Glomerular endothelial cell (primary cell): ENCODE data around the gene CDK6. TPM values are rescaled to one million over a fixed set of nuclear protein-coding genes. Genes with fewer than 3 reads are reported as not detected.

ENCODE experiments used
- DNase-seq: peaks from one replicate; pipeline ENCODE4 v3.0.0-alpha.2; 2011; ENCODE audit warnings: low read depth, low spot score; ENCODE audit errors: extremely low read depth
- total RNA-seq: library from RNA; depleted of rRNA; stranded (reverse); fragments of >200 nt; gene quantifications from 2 replicates; pipeline ENCODE4 v1.2.3, GENCODE V29; 2015

CDK6 gene
- total RNA-seq, 1 donor from 2014 or later: 108 TPM

DNA sequence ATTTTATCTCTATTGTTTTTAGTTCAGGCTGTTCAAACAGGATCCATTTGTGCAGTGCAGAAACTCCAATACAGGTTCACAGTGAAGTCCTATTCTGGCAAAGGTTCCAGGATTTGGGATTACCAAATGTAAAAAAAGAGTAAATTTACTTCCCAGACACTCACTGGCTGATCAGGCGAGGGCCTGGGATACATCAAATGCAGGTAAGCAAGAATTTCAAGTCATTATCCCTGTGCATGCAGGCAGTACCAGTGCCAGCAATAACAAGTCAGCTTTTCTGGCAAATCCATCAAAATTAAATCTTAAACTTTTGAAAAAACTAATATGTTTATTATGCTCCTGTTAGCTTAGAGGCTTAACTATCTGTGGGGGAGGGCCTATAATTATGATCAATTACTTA is 6.3 kb downstream of the CDK6 start:
- DNase-seq: no peak

DNA sequence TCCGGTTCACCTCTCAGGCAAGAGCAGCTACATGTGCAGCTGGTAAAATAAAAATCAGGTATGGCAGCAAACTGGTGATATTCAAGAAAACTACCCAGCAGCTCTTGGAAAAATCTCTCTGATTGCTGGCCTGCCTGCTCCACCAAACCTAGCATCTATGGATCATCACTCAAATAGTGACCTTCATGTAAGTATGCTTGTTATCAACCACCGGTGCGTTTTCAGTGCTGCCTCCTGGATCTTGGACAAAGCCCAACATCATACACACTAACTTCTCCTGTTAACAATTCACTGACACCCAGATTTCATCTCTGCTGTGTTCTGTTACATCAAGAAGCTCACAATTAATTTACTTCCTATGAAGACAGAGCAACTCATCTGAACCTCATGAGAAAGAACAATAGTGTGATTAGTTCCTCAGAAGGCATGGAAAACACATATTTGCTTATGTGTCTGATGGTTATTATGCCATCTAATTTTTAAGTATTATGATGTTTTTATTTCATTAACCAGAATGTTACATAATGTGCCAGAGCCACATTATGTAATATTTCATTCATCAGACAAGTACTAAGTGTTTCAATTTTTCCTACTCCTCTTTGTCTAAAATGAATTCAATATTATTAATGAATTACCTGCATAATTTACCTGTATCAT is 8.8 kb downstream of the CDK6 start:
- no peak for DNase-seq

DNA sequence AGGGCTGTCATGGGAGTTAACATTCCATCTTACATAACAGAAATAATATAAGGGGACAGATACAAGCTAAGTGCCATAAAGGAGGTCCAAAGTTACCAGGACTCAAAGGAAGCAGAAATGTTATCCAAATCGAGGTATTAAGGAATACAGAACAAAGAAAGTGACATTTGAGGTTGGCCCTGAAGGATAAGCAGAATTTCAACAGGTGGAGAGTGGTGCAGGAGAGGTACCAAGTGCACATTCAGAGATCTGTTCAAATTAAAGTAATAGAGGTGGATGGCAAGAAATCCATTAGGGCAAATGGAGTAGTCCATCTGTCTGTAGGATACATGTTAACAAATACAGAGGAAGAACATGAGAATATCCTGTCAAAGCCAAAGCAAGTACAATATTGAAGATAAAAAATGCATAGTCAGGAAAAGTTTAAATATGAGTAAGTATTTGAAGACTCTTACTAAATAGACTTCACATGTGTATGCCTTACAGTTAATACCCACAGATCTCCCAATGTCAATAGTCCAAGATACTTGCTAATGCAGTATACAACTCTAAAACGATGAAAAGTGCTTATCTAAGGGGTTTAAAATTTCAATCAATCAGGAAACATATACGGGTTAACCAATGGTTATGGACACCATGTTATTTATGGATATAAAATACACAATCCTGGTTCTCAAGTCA is 10.0 kb downstream of the CDK6 start:
- no peak for DNase-seq

DNA sequence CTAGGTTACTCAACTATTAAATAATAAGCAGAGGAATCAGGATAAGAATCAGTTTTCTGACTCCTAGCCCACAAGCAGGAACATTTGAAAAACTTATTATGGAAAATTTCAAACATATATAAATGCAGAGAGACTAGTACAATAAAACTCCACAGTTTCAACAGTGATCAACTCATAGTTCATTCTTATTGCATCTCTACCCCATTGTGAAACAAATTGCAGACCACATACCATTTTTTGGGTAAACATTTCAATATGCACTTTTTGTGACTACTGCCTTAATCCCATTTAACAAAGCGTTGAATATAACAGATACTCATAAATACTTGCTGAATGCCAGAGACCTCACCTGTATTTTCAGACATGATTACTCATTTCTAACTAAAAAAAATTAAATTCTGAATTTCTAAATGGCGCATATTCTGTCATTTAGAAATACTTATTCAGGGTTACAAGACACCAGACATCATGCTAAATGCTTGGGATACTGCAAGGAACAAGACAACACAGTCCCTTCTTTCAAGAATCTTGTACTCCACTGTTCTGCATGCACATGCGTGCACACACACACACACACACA is 11.4 kb downstream of the CDK6 start:
- DNase-seq: no peak

DNA sequence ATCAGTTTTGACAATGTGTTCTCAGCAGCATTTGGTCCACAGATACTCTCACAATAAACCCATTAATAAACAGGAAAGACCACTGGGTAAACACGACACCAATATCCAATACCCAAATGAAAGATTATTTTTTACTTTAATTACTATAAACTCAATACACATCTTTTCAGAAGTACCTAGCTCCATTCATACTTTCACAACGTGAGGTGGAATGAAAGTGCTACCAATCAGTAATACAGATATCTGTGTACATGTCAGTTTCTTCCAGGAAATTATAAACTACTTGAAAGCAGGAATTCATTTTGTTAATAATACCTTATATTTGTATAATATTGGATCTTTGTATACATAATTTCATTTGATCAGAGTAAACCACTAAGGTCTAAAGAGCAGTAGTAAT is 11.9 kb downstream of the CDK6 start:
- no peak for DNase-seq

DNA sequence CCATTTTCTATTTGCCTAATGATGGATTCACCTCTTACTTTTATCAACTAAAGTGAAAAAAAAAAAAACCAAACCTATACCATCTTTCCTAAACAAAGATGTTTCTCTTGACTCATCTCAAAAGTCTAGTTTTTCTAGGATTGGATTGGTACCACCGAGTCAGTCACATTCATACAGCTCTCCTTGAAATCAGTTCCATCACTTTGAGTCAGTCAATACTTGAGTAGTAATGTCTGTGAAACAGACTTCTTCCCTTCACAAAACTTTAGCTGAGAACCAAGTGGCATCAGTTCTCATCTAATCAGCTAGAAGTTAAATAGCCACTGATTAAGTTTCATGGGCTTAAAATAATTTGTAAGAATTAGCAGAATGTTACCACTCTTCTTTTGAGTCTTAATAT is 13.3 kb downstream of the CDK6 start:
- no peak for DNase-seq

DNA sequence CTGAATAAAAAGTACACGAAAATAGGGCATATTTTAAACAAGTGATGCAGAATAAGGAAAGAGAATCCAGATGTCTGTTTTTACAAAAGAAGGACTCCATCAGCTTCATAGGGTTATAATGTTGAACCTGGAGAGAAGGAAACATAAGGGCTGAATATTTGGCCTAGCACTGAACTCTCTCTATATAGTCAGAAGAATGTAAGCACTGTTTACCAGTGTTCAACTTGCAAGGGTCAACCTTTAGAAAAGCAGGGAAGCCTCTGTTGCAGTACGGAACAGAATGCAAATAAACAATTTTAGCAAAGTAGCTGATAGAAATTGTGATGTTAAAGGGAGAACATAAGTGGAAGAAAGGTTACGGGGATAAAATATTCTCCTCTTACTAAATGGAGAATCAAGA is 16.2 kb downstream of the CDK6 start:
- no peak for DNase-seq

DNA sequence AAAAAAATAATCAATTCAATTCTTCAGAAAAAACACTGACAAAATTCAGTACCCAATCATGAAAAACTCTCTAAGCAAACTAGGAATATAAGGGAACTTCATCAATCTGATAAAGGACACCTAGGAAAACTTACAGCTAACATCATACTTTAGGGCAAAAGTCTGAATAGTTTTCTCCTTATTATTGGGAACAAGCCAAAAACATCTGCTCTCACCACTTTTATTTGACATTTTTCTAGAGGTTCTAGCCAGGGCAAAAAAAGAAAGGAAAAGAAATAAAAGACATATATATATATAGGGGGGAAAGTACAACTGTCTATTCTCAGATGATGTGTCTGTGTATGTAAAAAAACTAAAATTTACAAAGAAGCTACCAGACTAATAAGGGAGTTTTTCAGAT is 19.0 kb downstream of the CDK6 start:
- no peak for DNase-seq

DNA sequence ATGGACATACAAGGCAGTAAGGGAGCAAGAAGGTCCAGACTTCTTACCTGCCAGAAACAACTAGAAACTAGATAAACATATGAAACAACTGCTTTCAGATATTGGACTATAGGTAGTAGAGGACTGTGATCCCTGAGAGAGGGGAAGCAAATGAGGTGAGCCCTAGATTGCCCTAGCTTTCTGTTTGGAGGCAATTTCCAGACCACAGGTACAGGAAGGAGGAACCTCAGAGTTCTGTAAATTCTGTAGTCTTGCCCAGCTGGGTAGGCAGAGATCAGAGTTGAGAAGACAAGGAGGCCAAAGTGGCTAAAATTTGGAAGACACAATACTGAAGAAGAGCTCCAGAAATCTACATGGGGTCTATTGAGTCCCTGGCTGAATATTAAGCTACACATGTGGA is 21.0 kb downstream of the CDK6 start:
- DNase-seq: no peak

DNA sequence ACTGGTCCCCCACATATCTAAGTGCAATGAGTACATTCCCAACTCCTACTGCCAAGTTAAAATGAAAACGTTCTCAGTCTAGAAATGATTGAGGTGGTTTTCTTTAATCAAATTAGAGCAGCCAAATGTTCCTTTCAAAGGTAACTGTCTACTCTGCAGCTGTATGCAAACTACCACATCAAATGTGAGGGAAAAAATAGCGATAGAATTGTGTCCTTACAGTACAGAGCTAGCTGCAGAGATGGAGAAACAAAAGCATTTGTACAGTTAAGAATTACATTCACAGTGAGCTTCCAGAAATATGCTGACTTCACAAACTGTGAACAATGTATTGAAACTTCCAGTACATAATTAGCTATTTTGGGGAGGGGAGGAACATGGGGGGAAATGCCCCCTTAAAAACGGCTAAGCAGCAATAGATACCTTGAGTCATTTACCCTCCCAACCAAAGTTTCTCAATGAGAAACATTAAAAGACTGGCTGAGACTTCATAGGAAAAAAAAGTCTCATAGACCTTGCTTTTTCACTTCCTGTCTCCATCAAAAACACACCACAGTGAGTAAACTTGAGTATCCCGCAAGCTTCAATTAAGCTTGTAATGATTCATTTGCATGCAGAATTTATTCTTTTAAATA is 22.9 kb downstream of the CDK6 start:
- no peak for DNase-seq

DNA sequence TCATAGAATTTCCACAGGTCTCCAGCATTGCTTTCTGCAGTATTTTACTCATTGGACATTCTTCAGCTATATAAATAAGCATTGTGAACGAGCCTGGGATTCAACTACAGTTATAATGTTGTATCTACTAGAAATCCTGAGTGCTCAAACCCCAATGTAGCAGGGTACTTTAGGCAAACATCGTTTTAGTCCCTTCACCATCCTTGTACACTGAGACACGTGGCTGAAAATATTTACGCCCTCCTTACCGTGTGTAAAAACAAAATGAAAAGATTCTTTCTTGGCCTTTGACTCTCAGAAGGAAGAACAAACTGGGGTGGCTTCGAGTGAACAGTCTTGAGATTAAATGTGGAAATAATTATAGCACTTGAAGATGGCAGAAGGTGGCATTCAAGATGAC is 25.2 kb downstream of the CDK6 start:
- no peak for DNase-seq

DNA sequence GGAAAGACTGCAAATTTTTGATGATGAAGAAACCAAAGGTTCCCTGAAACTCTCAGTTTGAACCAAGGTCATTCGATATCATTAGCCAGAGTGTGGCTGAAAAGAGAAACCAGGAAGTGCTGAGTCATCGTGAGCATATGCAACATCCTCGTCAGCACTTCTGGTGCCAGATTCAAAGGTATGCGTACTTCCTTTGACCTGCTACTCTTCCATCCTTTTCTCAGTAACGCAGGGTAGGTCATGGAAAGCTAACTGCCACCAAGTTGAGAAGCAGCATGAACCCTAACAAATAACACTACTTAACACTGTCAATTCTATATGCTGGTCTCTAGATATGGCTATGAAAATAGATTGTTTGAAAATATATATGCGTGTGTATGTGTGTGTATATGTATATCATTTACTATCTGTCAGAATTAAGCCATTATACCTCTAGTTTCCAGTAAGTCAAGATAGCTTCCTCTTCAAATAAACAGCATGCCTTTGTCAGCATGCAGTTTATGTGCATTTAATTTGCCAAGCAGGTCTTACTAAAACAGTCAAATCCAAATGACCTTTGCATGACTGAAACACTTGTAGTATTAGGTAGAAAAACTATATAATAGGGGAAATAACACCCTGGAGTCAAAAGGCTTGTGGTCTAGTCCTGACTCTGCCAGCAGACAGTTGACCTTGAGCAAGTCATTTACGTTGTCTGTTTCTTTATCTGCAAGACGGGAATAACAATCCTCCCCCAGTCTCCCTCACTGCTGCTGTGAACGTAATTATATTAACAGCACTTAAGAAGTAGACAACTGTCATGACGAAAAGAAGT is 26.4 kb downstream of the CDK6 start:
- DNase-seq: peak; percentile 95

DNA sequence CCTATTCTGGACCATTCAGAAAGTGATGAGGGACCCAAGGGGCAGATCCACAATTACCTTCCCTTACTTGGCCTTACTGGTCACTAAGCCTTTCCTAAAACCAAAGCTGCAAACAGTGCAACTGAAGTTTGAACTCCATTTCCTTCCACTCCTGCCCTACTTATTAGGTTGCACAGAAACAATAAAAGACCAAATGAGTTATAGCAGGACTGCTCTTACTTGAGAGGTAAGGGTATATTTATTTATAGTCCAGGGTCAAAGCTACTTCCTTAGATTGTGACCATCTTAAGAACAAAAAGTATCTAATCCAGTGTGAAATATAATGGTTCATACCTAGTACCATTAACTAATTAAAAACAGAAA is 27.0 kb downstream of the CDK6 start:
- DNase-seq: no peak

DNA sequence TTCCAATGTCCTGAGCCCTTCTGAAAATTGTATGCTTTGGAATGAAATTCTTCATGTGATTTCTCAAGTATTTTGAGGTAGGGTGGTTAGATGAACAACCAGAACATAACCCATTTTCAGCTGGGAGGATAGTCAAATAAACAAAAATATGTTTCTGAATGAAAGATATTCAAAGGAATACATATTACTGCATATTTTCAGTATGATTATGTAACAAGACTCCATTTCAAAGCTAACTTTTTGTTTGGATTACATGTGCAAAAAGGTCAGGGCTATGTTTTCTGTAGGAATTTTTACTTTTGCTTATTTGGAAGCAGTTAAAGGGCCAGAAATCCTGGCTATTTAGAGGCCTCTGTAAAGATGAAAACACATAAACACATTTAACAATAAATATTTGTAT is 27.7 kb downstream of the CDK6 start:
- no peak for DNase-seq

DNA sequence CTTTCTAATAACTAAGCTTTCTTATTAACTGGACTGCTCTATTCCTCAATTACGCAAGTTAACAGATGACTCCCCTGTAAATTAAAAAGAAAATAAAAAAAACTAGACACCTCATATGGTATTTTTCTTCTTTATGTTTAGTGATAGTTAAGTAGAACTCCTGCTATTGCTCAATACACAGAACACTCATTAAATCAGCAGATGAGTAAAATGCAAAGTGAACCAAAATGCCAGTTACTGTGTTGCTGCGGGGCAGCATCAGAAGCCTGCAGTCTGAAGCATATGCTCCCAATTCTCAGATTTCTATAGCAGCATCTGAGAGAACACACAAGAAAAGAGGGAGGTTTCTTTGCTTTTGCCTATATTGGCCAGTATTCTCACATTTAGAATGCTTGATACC is 28.4 kb downstream of the CDK6 start:
- DNase-seq: no peak

DNA sequence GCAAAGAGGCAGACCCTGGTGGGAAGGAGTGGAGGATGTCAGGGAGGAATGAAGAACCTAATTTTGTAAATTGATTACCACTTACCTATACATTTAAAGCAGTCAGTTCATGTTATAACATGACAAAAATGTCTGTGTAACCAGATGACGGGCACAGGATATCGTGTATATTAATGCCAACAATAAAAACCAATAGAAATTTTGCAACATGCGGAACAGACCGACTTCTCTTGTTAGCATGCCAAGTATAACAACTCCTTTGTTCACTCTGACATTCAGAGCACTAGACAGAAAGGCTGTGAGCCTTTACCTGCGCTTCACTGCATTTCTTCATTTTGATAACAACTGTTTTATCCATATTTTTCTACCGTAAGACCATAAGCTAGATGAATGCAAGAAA is 29.9 kb downstream of the CDK6 start:
- DNase-seq: no peak

DNA sequence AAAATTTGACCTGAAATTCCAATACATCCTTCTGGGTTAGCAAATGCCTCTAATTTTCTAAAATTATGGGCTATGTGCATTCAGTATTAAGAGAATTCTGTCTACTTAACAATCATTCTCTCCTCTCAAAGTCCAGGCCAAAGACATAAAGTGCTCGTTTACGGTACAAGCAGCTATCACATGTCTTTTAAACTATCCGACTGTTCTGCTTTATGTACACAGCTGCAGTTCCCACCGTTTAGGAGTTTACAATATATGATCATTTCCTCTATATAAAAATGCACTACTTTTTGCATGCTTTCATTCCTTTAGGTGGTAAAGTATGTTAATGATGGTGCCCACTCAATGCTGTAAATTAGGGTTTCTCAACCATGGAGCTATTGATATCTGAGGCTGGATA is 34.0 kb downstream of the CDK6 start:
- no peak for DNase-seq

DNA sequence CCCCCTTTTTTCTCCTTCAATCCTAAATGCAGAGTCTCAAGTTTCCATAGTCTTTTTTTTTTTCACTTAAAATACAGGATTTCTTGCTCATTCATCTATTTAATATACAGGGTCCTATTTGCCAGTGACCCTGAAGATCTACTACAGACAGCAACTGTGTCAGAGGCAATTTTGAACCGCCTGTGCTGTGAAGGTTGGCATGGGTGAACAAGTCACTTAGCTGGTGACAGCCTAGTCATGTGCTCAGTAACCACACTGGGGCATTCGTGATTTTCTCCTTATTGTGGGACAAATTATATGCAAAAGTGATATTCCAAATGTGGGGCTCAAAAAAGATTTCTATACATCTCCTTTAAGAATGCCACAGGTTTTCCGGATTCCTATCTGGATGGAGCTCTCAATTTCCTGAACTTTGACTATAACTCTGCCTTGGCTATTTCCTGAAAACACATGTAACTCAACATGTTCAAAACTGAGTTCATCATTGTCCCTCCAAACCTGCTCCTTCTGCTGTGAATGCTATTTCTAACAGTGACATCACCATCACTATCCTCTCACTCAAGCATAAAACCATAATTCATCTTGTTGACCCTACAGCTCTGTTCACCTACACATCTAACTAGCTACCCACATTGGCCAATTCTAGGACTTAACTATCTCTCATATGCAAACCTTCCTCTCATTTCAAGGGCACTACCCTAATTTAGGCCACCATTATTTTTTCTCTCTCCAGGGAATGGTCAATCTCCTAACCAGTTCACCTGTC is 36.7 kb downstream of the CDK6 start:
- no peak for DNase-seq

DNA sequence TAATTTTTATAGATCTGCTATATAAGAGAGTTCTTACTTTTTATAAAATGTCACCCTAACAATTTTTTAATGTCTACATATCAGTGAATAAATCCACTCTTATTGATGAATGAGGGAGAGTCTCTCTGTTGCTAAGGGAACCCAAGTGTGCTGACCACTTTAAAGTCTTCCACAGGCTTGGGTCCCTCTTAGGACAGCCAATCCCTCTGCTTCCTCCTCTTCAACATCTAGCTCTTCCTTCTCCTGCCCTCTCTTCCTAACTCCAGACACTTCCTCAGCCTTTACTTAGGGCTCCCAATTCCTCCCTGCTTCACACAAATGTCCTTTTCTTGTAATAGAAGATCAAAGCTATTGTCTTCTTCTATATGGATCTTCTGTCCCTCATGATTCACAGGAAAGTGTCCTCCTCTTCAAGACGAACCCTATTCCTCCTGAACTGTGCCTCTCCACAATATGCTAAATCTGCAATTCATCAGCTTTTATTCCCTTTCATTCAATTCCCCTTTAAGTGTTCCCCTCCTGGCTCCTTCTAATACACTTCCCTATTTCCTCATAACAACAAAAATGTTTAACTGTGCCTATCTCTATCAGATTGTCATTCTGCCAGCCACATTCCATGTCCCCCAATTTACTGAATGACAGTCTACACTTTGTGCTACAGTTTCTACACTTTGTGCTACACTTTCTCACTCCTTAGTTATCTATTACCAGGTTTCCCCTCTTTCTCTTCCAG is 37.7 kb downstream of the CDK6 start:
- DNase-seq: no peak

DNA sequence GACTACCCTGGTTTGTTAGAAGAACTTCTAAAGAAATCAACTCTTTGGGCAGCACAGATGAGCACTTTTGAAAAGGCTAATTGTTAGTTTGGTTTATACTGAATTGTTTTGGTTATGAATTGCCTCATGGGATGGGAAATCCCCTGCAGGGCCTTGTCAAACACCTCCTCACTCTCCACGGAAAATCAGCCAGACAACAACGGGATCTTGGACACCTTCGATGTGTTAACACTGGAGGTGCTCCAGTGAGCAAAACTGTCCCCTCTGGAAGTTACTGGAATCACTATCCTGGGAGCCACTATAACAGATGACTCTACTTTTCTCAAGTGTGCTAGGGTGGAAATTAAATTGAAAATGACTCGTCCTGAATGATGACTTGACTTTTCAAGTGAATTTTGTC is 38.7 kb downstream of the CDK6 start:
- DNase-seq: no peak
